Subcutaneous adipose tissue (tissue), 4 donors: ENCODE results near the gene NINJ2. TPM values are rescaled to one million over a fixed set of nuclear protein-coding genes. Genes with fewer than 3 reads are reported as not detected.

Experiments used
- total RNA-seq, 4 donors: library from RNA; depleted of rRNA; stranded (reverse); fragments of >200 nt; gene quantifications; one replicate each; pipeline ENCODE4 v1.1.0, GENCODE V29; 2016
- TF ChIP-seq, protein P1 (sequence below): fragments of 450-650 bp; IDR thresholded peaks from one replicate; pipeline ENCODE4 v1.5.1; 2016; ENCODE audit warnings: low read depth, mild to moderate bottlenecking, control low read depth, antibody characterized with exemption, moderate library complexity

The NINJ2 gene, protein sequence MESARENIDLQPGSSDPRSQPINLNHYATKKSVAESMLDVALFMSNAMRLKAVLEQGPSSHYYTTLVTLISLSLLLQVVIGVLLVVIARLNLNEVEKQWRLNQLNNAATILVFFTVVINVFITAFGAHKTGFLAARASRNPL
- 10 to 100 TPM in 3 of 4 donors, 1 to 10 TPM in 1; 9.4 to 54.3 (median 19.0) TPM for total RNA-seq

DNA sequence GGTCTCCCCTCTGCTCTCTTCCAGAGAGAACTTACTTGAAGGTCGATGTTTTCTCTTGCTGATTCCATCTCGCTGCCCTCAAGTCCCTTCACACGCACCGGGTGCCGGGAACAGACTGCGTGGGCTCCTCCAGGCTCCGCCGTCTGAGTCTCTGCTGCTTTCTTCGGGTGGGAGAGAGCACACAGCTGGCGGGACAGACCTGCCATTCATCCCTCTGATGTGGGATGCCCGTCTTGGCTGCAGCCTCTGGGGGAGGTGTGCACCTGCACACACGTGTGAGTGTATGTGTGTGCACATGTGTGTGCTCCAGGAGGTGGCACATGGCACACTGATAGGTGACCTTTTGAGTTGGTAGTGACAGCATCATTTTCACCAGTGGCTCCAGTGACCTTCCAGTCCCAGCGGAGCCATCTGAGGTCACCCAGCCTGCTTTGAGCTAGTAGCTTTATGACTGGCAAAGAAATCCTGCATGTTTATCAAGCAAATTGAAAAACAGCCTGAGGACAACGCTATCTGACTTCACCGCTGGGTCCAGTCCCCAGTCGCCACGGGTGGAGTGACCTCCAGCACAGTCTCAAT, at the start of gene NINJ2:
TSS of gene NINJ2 (minus strand) at position 153 of the 579 bp plus-strand sequence. CDS start at position 68, 85 bp downstream.
- TF ChIP-seq, protein P1, sequence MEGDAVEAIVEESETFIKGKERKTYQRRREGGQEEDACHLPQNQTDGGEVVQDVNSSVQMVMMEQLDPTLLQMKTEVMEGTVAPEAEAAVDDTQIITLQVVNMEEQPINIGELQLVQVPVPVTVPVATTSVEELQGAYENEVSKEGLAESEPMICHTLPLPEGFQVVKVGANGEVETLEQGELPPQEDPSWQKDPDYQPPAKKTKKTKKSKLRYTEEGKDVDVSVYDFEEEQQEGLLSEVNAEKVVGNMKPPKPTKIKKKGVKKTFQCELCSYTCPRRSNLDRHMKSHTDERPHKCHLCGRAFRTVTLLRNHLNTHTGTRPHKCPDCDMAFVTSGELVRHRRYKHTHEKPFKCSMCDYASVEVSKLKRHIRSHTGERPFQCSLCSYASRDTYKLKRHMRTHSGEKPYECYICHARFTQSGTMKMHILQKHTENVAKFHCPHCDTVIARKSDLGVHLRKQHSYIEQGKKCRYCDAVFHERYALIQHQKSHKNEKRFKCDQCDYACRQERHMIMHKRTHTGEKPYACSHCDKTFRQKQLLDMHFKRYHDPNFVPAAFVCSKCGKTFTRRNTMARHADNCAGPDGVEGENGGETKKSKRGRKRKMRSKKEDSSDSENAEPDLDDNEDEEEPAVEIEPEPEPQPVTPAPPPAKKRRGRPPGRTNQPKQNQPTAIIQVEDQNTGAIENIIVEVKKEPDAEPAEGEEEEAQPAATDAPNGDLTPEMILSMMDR: no peak

DNA sequence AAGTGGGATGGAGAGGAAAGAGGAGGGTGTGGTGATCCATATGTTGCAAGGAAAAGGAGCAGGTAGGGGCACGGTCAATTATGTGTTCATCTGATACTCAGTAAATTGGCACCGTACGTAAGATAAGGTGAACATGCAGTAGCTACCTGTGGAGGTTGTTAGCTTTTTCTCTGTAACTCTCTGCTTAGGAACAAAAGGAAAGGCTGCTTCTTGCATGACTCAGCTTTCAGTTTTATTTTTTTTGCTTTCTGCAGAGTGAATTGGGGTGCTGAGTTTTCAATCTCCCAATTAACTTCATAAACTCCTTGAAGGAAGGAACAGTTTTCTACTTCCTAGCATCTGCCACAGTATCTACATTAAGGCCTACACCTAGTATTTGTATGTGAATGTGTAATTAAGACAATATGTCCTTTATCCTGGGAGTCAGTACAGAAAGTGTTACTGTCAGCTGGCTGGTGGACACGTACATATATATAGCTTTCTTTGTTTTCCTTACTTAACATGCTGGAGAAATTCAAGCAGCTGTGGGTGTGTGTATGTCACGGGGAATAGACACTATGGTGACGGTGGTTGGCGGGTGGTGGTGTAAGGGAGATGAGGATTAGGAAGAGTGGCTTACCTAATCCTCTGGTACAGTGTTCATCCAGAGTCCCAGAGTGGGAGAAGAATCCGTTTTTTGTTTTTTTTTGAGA, 49.1 kb upstream of the NINJ2 start:
- TF ChIP-seq, protein P1: no peak

DNA sequence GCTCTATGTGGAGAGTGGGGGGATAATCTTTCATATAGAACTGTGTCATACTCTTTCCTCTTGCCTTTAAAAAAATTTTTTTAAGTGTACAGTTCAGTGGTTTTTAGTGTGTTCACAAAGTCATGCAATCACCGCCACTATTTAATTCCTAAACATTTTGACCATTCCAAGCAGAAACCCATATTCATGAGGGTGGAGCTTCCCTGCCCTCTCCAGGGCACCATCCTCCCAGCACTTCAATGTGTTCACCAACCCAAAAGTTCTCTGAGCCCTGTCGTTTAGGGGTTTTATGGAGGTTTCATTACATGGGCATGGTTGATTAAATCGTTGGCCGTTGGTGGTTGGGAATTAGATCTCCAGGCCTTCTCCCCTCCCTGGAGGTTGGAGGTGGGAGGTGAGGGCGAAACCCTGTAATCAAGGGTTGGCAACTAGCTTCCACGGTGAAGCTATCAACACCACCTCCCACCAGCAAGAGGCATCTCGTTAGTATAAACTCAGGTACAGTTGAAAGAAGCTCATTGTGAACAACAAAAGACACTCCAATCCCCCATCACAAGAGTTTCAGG, 46.3 kb upstream of the NINJ2 start:
- TF ChIP-seq, protein P1: no peak

DNA sequence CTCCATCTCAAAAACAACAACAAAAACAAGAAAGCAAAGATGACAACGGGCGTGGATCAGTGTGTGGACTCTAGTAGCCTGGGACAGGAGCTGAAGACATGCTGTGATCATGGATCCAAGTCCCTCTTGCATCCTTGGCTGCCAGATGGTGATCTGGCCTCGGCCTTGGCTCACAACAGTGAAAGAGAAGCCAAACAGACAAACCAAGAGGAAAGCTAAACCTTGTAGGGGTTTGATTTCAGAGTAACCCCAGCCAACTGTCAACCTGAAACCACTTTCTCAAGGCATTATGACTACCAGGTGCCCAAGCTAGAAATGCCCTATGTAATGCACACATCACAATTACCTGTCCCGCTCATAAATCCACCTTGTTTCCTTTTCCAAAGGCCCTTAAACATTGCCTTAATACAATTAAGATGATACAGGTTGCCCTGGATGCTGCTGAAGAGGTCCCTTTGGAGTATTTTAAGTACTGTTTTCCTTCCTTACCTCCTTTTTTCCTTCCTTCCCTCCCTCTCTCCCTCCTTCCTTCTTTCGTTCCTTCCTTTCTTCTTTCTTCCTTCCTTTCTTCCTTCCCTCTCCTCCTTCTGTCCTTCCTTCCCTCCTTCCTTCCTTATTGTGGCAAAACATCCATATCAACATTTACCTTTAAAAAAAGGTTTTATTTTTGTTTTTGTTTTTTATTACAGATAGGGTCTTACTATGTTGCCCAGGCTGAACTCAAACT, 41.4 kb upstream of the NINJ2 start:
- TF ChIP-seq, protein P1: no peak

DNA sequence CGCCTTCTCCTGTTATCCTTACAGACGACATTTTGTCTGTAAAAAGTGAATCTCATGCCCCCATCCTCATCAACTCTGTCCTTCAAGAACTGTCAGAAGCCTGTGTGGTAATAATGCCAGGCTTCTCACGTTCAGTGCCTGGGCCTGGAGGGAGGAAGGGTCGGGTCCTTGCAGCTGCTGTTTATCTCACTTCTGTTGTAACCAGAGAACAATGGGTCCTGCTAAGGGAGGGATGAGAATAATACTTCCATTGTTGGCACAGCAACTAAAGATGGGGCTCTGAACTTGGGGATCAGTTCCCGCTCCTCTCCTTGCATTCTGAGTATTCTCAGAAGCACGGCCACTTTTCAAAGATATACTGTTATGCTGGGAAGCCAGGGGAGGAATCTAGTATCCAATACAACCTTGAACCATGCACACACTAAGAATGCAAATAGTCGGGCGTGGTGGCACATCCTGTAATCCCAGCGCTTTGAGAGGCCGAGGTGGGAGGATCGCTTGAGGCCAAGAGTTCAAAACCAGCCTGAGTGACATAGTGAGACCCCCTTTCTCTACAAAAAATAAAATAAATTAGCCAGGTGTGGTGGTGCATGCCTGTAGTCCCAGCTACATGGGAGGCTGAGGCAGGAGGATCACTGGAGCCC, 38.8 kb upstream of the NINJ2 start:
- TF ChIP-seq, protein P1: no peak

DNA sequence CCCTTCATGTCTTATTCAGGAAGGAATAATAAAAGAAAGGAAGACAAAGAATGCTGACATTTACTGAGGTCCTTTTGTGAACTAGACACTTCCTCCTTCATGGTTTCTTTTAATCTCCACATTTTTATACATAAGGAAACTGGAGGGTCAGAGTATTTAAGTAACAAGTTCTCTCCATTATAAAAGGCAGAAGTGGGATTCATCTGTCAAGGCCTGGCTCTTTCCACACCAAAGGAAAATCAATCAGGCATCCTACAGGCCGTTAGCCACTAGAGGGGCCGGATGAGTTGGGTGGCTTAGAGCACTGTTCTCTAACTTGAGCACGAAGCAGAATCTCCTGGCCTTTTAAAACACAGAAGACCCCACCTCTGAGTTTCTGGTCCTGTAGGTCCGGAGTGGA, 36.8 kb upstream of the NINJ2 start:
- TF ChIP-seq, protein P1: no peak
